SH-SY5Y (cell line): ENCODE measurements around the gene SIX4.

Source experiments
- GATA2 ChIP-seq: IDR thresholded peaks from 2 replicates; pipeline ENCODE4 v1.6.1; 2011; ENCODE audit warnings: mild to moderate bottlenecking, low read depth, low read length
- GATA3 ChIP-seq: IDR thresholded peaks from 2 replicates; pipeline ENCODE4 v1.6.1; 2011; ENCODE audit warnings: low read depth, mild to moderate bottlenecking, low read length, moderate library complexity

- TF ChIP-seq GATA3 (no peak), GATA2 (no peak)
Observed at GRCh38 chr14:60700598-60700997, 23.6 kb downstream of the SIX4 start.
